Small intestine (tissue), 7 donors: ENCODE data around the gene SPINDOC. TPM values are rescaled to one million over a fixed set of nuclear protein-coding genes. Genes with fewer than 3 reads are reported as not detected.
"Not testable (repeated sequence)": the region's sequence is repeated elsewhere in the genome, so short reads cannot be mapped to it uniquely, and the experiment has no call there.

Source experiments
- DNase-seq, 2 donors: peaks; one replicate each; pipeline versions ENCODE4 v3.0.0 to v3.0.0-alpha.2; 2013
- FAIRE-seq: peaks from 2 replicates; lab custom pipeline; 2012; peaks lifted over from hg19 to GRCh38; lab: Jason Lieb, UNC
- H3K27ac ChIP-seq, 3 donors: one replicate each; pipeline ENCODE4 v1.5.1; 2013; ENCODE audit warnings: low read length in 2 of 3, mild to moderate bottlenecking in 2 of 3, control low read depth in 1 of 3, inconsistent platforms in 1 of 3, low read depth in 1 of 3, moderate library complexity in 1 of 3
- H3K27me3 ChIP-seq, 3 donors: one replicate each; pipeline ENCODE4 v1.6.1; 2013; ENCODE audit warnings: low read length in 3 of 3, inconsistent platforms in 1 of 3; ENCODE audit not compliant: control insufficient read depth in 3 of 3, insufficient read depth in 3 of 3
- H3K36me3 ChIP-seq, 3 donors: one replicate each; pipeline ENCODE4 v1.6.1; 2013; ENCODE audit warnings: low read length in 3 of 3, inconsistent platforms in 1 of 3, low read depth in 1 of 3, mild to moderate bottlenecking in 1 of 3, moderate library complexity in 1 of 3; ENCODE audit not compliant: control insufficient read depth in 3 of 3, insufficient read depth in 2 of 3
- H3K4me1 ChIP-seq, 3 donors: one replicate each; pipeline ENCODE4 v1.6.1; 2013; ENCODE audit warnings: low read length in 2 of 3, inconsistent platforms in 1 of 3, low read depth in 1 of 3, mild to moderate bottlenecking in 1 of 3, moderate library complexity in 1 of 3; ENCODE audit not compliant: control insufficient read depth in 3 of 3, insufficient read depth in 2 of 3
- H3K4me3 ChIP-seq, 3 donors: one replicate each; pipeline ENCODE4 v1.5.1; 2013; ENCODE audit warnings: low read length in 3 of 3, control low read depth in 1 of 3, inconsistent platforms in 1 of 3, low read depth in 1 of 3, mild to moderate bottlenecking in 1 of 3, moderate library complexity in 1 of 3
- H3K9me3 ChIP-seq, 2 donors: one replicate each; pipeline ENCODE4 v1.6.1; 2013; ENCODE audit warnings: low read depth in 1 of 2, low read length in 1 of 2; ENCODE audit not compliant: control insufficient read depth in 2 of 2, insufficient read depth in 1 of 2
- WGBS, 3 donors: extraction: QIAGEN DNeasy Blood & Tissue Kit; methylation state at CpG; one replicate each; pipeline ENCODE4 v1.1.7; 2013; 5-methylcytosine and 5-hydroxymethylcytosine counted together
- polyA plus RNA-seq, 4 donors: library from polyadenylated mRNA; stranded (reverse) in 3 of 4; unstranded in 1 of 4; fragments of 200-250 nt in 3 of 4; fragments of 120-200 nt in 1 of 4; gene quantifications; one replicate each; pipeline versions ENCODE4 v1.2.1 to v1.2.3, GENCODE V29; 2013
- donor health status: healthy with polysubstance abuse.
- donor health status: control.
- donor health status: control.
- donor health status: Bipolar disorder and iron deficiency.
- donor health status: healthy.

Gene SPINDOC
- polyA plus RNA-seq, 4 donors = 1.1 to 17.4 (median 5.4) TPM

DNA sequence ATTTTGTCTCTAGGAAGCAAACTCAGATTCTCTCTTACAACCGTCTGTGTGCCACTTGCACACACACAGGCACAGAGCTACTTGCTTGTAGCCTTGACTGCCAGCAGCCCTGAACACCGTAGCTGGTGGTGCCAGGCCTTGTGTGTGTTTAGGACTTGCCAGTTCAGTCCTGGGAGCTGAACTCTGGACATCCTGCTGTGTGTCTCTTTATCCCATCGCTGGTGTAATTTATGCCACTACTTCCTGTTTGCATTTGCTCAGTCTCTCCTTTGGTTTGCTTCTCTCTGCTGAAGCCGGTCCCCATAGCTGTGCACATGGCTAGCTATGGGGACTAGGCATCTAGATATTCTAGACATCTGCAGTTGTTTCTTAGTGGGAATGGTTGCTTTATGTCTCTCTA lies 49.7 kb downstream of the SPINDOC start:
- DNase-seq (peak; percentile 55 to 88), FAIRE-seq (no peak)
- peak overlapping the region; percentile 16 to 74 (median 29) for H3K27ac ChIP-seq
- H3K4me3 ChIP-seq = no peak overlapping the region
- 11 to 21% (median 13%) methylated on average over 4 of the region's 4 CpGs for WGBS, 3 donors
- peaks cover 8 to 63% (median 16%) of the 10 kb centered on the region in 3 donors for H3K4me1 ChIP-seq
- H3K9me3 ChIP-seq = no peaks in the 10 kb centered on the region
- H3K36me3 ChIP-seq = peaks cover 0 to 57% (median 0%) of the 10 kb centered on the region in 3 donors
- no peaks in the 10 kb centered on the region for H3K27me3 ChIP-seq

GRCh38 chr11:63863620-63864019 lies 50.4 kb downstream of the SPINDOC start:
- not testable (repeated sequence) for DNase-seq, H3K27me3 ChIP-seq, H3K27ac ChIP-seq, H3K4me3 ChIP-seq, H3K9me3 ChIP-seq, FAIRE-seq
- Histone ChIP-seq H3K36me3 (peaks cover 0 to 58% (median 0%) of the 10 kb centered on the region in 3 donors), H3K4me1 (peaks cover 8 to 61% (median 16%) of the 10 kb centered on the region in 3 donors)
- 95 to 96% (median 96%) methylated on average over 6 of the region's 6 CpGs for WGBS, 3 donors

- WGBS, 3 donors = 11 to 41% (median 18%) methylated on average over 4 of the region's 4 CpGs
- FAIRE-seq = no peak
- peak overlapping the region in 1 of 3 donors; percentile 43 for H3K27ac ChIP-seq
- H3K27me3 ChIP-seq = no peaks in the 10 kb centered on the region
- H3K9me3 ChIP-seq = no peaks in the 10 kb centered on the region
- peaks cover 25 to 72% (median 25%) of the 10 kb centered on the region in 3 donors for H3K4me1 ChIP-seq
- no peak overlapping the region for H3K4me3 ChIP-seq
- DNase-seq = peak; percentile 67 to 74
- peaks cover 0 to 60% (median 0%) of the 10 kb centered on the region in 3 donors for H3K36me3 ChIP-seq
Observed at GRCh38 chr11:63866211-63866610, 53.0 kb downstream of the SPINDOC start.

- 97 to 98% (median 97%) methylated on average over 4 of the region's 4 CpGs for WGBS, 3 donors
- DNase-seq = no peak
Observed at GRCh38 chr11:63867511-63867910, 54.3 kb downstream of the SPINDOC start.

DNA sequence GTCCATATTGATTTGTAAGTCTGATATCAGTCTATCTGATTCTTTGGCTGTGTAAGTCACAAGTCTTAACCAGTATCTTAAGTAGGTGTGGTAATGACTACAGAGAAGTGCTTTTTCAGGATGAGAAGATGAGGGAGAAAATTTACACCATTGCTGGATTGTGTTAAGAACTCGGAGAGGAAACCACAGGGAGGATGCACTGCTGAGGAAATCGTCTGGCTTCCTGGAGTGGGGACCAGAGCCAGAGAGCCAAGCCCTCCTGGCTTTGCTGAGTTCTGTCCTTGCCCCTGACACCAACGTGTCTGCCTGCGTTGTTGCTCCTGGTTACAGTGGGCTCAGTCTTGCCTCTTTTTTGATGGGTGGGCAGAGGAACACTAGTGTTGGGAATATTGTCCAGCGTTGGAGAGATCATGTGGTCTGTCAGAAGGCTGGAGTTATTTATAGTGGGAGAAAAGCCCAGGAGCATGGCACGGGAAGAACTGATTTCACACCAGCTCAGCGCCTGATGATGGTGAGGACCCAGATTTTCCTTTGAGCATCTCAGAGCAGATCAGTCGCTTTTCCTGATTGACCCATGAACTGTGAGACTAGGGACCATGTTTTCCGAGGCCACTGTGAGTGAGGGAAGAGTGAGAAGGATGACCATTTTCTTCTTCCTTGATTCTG lies 55.3 kb downstream of the SPINDOC start:
- H3K36me3 ChIP-seq = peaks cover 0 to 47% (median 0%) of the 10 kb centered on the region in 3 donors
- no peaks in the 10 kb centered on the region for H3K27me3 ChIP-seq
- H3K4me3 ChIP-seq = no peak overlapping the region
- WGBS, 3 donors = 36 to 48% (median 45%) methylated on average over 9 of the region's 9 CpGs
- FAIRE-seq = no peak
- no peak for DNase-seq
- no peaks in the 10 kb centered on the region for H3K9me3 ChIP-seq
- H3K27ac ChIP-seq = peak overlapping the region in 2 of 3 donors; percentile 38 to 60
- H3K4me1 ChIP-seq = peaks cover 27 to 81% (median 34%) of the 10 kb centered on the region in 3 donors

More at GRCh38 chr11:63867511-63867910, 54.3 kb downstream of the SPINDOC start:
- Histone ChIP-seq H3K36me3 (peaks cover 0 to 49% (median 0%) of the 10 kb centered on the region in 3 donors), H3K4me1 (peaks cover 25 to 80% (median 28%) of the 10 kb centered on the region in 3 donors), H3K9me3 (no peaks in the 10 kb centered on the region), H3K27ac (no peak overlapping the region), H3K4me3 (no peak overlapping the region), H3K27me3 (no peaks in the 10 kb centered on the region)
- FAIRE-seq = no peak

- DNase-seq = peak; percentile 53 to 61
- no peak for FAIRE-seq
Observed at GRCh38 chr11:63869171-63869591, 55.9 kb downstream of the SPINDOC start.

GRCh38 chr11:63869683-63870082 lies 56.4 kb downstream of the SPINDOC start:
- DNase-seq (peak in 1 of 2 donors; percentile 47), FAIRE-seq (no peak)
- Histone ChIP-seq H3K9me3 (no peaks in the 10 kb centered on the region), H3K4me1 (peaks cover 31 to 91% (median 34%) of the 10 kb centered on the region in 3 donors), H3K27ac (peak overlapping the region; percentile 27 to 60 (median 56)), H3K36me3 (peaks cover 0 to 46% (median 0%) of the 10 kb centered on the region in 3 donors), H3K4me3 (no peak overlapping the region), H3K27me3 (no peaks in the 10 kb centered on the region)
- 49 to 58% (median 55%) methylated on average over 8 of the region's 8 CpGs for whole genome bisulfite sequencing, 3 donors

More at GRCh38 chr11:63869171-63869591, 55.9 kb downstream of the SPINDOC start:
- Histone ChIP-seq H3K27me3 (no peaks in the 10 kb centered on the region), H3K27ac (peak overlapping the region; percentile 30 to 60 (median 56)), H3K9me3 (no peaks in the 10 kb centered on the region), H3K36me3 (peaks cover 0 to 49% (median 0%) of the 10 kb centered on the region in 3 donors), H3K4me1 (peaks cover 27 to 86% (median 34%) of the 10 kb centered on the region in 3 donors), H3K4me3 (no peak overlapping the region)
- 9 to 58% (median 43%) methylated on average over 7 of the region's 7 CpGs for WGBS, 3 donors

DNA sequence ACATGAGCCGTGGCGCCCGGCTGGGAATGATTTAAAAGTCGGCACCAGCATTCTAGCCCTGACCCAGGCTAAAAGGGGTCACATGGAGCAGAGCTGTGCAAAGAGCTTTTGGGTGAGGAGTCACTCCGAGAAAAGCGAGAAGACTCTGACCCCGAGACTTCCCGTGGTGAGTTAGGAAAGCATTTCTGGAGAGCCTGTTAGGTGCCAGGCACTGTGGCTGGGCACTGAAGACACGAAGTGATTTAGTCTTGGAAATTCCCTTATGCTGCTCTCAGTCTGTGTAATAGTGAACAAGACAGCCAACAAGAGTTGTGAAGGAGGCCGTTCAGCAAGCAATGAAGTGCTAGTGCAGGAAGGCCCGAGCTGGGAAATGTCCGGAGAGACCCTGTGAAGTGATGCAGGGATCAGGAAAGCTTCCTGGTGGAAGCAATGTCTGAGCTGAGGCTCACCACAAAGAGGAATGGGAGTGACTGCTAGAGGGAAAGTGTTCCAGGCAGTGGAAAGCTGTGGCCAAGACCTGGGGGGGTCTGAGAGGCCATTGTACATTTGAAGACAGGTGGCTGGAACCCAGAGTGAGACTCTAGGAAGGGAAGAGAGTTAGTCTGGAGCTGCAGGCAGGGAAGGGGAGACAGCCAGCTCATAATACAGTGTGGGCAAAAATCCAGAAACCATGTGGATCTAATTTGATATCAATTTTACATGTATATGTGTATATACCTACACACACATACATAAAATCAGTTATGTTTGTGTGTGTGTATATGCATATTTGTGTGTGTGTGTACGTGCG lies 57.3 kb downstream of the SPINDOC start:
- Histone ChIP-seq H3K9me3 (no peaks in the 10 kb centered on the region), H3K4me3 (no peak overlapping the region), H3K4me1 (peaks cover 24 to 87% (median 33%) of the 10 kb centered on the region in 3 donors), H3K27me3 (no peaks in the 10 kb centered on the region), H3K27ac (peak overlapping the region in 2 of 3 donors; percentile 27 to 56), H3K36me3 (peaks cover 0 to 45% (median 0%) of the 10 kb centered on the region in 3 donors)
- 46 to 59% (median 47%) methylated on average over 14 of the region's 14 CpGs for WGBS, 3 donors
- peak in 1 of 2 donors; percentile 50 for DNase-seq
- no peak for FAIRE-seq
